GM12801 (cell line): ENCODE results near the gene ARHGAP15.

Source experiments
- TF ChIP-seq, protein P1 (sequence below): IDR thresholded peaks from one replicate; pipeline ENCODE4 v1.5.1; 2011; ENCODE audit warnings: control low read depth; ENCODE audit not compliant: insufficient read length; ENCODE audit errors: extremely low read depth

ARHGAP15 gene

DNA sequence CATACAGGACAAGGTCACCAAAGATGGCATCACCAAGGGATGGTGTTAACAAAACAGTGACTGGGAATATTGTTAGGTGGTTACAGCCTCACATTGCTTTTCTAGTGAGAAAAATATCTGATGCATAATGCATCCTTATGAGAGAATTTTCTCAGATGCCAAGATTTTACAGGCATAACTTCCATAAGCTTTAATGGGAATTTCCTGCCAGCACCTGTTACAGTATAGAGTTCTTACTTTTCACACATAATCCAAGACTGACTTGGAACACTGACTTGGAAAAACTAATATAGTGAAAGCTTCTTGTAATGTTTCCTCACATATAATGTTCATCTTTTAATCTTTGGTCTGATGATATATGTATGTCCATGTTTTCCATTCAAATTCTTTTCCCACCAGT is 402.8 kb downstream of the ARHGAP15 start:
- TF ChIP-seq, protein P1, sequence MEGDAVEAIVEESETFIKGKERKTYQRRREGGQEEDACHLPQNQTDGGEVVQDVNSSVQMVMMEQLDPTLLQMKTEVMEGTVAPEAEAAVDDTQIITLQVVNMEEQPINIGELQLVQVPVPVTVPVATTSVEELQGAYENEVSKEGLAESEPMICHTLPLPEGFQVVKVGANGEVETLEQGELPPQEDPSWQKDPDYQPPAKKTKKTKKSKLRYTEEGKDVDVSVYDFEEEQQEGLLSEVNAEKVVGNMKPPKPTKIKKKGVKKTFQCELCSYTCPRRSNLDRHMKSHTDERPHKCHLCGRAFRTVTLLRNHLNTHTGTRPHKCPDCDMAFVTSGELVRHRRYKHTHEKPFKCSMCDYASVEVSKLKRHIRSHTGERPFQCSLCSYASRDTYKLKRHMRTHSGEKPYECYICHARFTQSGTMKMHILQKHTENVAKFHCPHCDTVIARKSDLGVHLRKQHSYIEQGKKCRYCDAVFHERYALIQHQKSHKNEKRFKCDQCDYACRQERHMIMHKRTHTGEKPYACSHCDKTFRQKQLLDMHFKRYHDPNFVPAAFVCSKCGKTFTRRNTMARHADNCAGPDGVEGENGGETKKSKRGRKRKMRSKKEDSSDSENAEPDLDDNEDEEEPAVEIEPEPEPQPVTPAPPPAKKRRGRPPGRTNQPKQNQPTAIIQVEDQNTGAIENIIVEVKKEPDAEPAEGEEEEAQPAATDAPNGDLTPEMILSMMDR = no peak

DNA sequence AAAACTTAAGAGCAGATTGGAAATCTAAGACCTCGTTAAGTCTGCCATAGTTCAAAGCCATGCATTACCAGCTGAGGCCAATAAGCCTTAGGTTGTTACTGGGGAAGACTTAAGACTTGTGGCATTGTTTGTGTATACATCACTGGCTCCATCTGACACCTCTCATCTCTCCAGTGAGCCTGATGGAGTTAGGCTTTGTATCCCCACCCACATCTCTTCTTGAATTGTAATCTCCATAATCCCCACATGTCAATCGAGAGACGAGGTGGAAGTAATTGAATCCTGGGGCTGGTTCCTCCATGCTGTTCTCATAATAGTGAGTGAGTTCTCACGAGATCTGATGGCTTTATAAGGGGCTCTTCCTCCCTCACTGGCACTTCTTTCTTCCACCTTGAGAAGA is 404.6 kb downstream of the ARHGAP15 start:
- TF ChIP-seq, protein P1 = no peak

DNA sequence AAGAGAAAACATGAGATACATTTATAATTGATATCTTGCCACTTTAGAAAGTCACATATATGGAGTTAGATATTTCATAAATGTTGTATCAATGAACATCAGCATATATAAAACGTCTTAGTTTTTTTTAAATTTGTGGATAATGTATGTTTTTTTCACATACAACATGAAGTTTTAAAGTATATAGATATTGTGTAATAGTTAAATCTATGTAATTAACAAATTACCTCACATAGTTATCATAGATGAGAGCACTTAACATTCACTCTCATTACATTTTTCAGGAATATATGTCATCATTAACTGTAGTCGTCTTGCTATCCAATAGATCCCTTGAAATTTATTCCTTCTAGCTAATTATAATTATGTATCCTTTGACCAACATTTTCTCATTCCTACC is 406.6 kb downstream of the ARHGAP15 start:
- TF ChIP-seq, protein P1 = no peak

DNA sequence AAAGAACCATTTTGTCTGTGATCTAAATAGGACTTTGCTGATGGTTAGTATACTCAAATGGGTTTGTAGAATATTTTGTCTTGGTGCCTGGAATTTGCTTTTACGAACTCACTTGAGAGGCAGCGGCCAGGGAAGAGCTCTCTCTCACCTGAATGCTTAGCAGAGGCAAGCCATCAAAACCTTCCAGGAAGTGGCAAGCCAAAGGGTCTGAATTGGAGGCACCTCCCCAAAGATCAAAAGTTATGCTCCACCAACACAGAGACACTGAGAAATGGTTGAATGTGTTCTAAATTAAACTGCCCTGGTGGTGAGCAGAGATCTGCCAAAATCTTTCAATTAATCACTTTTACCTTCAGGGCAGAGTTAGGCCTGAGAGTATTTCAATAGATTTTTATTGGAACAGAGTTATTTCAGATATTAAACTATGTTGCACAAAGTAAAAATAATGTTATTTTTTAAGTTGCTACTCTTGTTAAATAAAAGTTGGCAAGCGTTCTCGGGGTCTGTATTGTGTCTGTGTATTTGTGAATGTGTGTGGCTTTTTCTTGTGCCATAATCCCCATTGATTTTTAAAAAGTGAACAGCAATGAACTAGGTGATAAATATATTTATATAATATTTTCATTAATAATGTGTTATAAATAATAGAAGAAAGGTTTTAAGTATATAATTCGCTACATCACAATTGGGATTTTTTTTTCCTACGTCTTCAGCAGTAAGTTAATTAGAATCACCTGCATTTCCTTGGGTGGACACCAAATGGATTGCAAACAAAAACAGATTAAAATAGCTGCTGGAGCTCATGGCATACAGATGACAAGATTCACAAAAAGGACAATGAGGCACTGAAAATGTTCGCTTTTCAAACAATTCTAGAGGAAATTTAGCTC is 416.1 kb downstream of the ARHGAP15 start:
- TF ChIP-seq, protein P1 = no peak

DNA sequence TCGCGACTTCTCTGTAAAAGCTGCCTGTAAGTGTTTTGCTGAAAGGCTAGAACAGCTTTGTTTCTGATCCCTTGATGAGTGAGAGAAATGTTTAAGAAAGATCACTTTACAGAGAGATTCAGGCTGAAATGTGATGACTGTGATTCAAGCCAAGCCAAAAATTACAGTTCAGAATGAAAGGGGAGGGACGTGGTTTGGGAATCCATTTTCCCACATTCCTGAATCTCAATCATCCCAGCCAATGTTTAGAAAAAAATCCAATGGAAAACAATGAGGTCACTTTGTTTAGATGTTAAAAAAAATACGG is 416.7 kb downstream of the ARHGAP15 start:
- TF ChIP-seq, protein P1 = no peak

DNA sequence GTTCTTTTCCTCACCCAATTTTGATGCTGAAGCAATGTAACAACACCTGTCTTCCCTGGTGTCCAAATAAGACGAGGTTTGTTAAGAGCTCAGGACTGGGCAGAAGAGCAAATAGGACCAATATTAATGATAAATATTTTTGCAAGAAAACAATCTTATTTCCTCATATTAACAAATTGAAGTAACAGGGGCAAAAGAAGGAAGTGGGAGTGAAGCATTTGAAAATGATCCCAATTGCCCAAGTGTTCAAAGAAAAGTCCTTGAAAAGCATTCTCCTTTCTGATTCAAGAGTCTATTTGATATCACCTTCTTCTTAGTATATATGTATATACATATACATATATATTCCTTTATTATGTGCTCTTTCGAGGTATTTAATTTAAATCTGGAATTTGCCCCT is 418.8 kb downstream of the ARHGAP15 start:
- TF ChIP-seq, protein P1 = no peak

DNA sequence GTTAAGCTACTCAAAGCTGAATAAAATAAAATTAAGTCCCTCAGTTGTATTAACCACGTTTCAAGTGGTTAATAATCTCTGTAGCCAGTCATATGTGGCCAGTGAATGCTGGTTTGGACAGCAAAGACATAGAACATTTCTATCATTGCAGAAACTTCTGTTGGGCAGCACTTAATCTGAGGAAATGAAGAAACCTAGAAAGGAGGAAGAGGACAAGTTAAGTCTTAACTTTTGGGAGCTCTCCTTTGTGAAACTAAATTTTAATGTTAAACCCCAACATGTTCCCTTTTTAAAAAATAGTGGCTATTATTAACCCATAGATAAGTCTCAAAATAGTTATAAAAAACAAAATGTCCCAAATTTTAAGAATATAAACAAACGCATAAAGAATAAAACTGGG is 421.3 kb downstream of the ARHGAP15 start:
- TF ChIP-seq, protein P1 = no peak
